Endothelial cell of umbilical vein (primary cell): ENCODE data around the gene ZC3H12A.

Experiments
- GATA2 ChIP-seq: IDR thresholded peaks from 2 replicates; pipeline ENCODE4 v1.7.0; 2011; ENCODE audit warnings: low read depth, mild to moderate bottlenecking, moderate library complexity, mixed read lengths, low read length; ENCODE audit not compliant: insufficient read length, insufficient read depth
- POLR2A ChIP-seq: IDR thresholded peaks from 2 replicates; pipeline ENCODE4 v1.6.1; 2012; ENCODE audit warnings: low read depth, mild to moderate bottlenecking, control low read depth, low read length
- TF ChIP-seq, protein P1 (sequence below), 2 donors: IDR thresholded peaks; 1 replicate in 1 of 2; 2 replicates in 1 of 2; pipeline ENCODE4 v1.5.1; 2011; ENCODE audit warnings: low read length in 2 of 2, mild to moderate bottlenecking in 2 of 2, moderate library complexity in 2 of 2, control low read depth in 1 of 2, inconsistent platforms in 1 of 2, low read depth in 1 of 2; ENCODE audit not compliant: insufficient read depth in 1 of 2; ENCODE audit errors: extremely low read depth in 1 of 2

- TF ChIP-seq, protein P1, sequence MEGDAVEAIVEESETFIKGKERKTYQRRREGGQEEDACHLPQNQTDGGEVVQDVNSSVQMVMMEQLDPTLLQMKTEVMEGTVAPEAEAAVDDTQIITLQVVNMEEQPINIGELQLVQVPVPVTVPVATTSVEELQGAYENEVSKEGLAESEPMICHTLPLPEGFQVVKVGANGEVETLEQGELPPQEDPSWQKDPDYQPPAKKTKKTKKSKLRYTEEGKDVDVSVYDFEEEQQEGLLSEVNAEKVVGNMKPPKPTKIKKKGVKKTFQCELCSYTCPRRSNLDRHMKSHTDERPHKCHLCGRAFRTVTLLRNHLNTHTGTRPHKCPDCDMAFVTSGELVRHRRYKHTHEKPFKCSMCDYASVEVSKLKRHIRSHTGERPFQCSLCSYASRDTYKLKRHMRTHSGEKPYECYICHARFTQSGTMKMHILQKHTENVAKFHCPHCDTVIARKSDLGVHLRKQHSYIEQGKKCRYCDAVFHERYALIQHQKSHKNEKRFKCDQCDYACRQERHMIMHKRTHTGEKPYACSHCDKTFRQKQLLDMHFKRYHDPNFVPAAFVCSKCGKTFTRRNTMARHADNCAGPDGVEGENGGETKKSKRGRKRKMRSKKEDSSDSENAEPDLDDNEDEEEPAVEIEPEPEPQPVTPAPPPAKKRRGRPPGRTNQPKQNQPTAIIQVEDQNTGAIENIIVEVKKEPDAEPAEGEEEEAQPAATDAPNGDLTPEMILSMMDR (IDR thresholded peaks at IDR 0.05; ENCODE audit: extremely low read depth in 1 of 2, insufficient read depth in 1 of 2, low read depth in 1 of 2, low read length in 2 of 2), result no peak
- TF ChIP-seq GATA2, result no peak
- TF ChIP-seq POLR2A, result no peak
Observed at GRCh38 chr1:37515185-37516034, 41.0 kb downstream of the ZC3H12A start.
